NCI-H2196 (cell line): ENCODE data around the gene HIVEP2.

ENCODE experiments used
- DNase-seq: peaks from one replicate; lab custom pipeline; 2025; ENCODE audit not compliant: unreplicated experiment; lab: John Stamatoyannopoulos, UW

Gene HIVEP2

GRCh38 chr6:142946181-142946923 lies 1.4 kb upstream of the HIVEP2 start:
- DNase-seq = peak; percentile 97

DNA sequence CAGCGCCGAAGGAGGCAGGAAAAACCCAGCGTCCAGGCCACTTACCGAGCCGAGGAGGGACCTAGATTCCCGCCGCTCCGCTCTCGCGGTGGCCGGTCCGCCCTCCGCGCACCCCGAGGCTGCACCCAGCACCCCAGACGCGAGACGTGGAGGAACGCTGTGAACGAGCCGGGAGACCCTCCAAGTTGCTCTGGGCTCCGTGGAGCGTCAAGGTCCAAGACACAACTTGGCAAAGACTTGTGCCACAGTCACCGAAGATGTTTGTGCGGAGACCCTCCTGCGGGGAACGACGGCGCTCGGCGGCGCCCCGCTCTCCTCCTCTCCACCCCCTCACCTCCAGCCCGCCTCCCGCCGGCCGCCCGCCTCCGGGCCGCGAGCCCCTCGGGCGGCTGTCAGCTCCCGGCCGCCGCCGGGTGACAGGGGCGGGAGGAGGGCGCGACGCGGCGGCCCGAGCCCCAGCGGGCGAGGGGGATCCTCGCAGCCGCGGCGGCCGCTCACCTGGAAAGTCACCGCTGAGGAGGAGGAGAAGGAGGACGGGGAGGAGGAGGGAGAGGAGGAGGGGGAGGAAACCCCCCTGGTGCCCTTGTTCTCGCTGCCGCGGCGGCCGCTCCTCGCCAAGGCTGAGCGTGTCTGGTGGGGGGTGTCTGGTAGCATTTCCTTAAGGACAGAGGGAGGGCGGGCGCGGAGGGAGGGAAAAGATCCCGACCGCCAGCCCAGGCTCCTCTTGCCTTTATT lies 637 bp upstream of the HIVEP2 start:
- peak; percentile 72 for DNase-seq

GRCh38 chr6:142944124-142945048 lies 590 bp downstream of the HIVEP2 start:
- DNase-seq = peak; percentile 68

GRCh38 chr6:142943711-142944123 lies 1.3 kb downstream of the HIVEP2 start:
- no peak for DNase-seq

GRCh38 chr6:142942805-142943227 lies 2.2 kb downstream of the HIVEP2 start:
- peak; percentile 25 for DNase-seq

GRCh38 chr6:142942238-142942637 lies 2.7 kb downstream of the HIVEP2 start:
- DNase-seq = no peak

- no peak for DNase-seq
Observed at GRCh38 chr6:142941018-142941417, 4.0 kb downstream of the HIVEP2 start.

GRCh38 chr6:142940487-142940886 lies 4.5 kb downstream of the HIVEP2 start:
- DNase-seq = no peak

GRCh38 chr6:142938510-142938909 lies 6.5 kb downstream of the HIVEP2 start:
- DNase-seq = no peak

DNA sequence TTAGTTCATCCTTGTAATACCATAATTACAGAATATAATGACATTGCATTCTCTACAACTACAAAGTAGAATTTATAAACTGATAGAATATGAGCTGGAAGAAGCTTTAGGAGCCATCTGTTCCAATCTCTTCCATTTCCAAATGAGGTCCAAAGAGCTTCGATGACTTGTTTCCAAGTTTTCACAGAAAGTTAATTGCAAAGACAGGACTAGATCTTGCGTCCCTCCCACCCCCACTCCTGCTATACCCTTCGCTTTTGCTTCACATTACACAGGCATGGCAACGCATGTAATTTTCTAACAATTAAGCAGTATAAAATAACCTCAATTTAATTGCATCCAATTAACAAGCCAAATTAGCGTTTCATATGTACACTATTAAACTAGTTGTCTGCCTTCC lies 7.0 kb downstream of the HIVEP2 start:
- DNase-seq = no peak

- DNase-seq = no peak
Observed at GRCh38 chr6:142935553-142936517, 9.1 kb downstream of the HIVEP2 start.

DNA sequence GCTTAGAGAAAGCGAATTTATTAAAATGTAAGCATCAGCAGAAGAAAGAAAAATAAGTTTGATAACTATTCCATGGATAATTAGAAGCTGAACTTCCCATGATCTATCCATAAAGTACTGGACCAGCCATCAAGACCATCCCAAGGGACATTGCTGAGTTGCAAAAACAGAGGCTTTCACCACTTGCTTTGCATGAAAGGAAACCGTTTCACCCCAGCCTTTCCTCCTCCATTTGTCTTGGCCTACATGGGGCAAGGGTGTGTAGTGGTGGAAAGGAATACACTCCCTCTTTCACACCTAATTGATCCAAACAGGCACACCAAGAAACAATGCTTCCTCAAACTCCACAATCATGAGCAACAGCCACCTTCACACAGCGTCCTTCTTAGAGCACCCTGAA lies 10.4 kb downstream of the HIVEP2 start:
- DNase-seq = no peak

- no peak for DNase-seq
Observed at GRCh38 chr6:142934106-142934505, 10.9 kb downstream of the HIVEP2 start.

GRCh38 chr6:142933701-142934100 lies 11.3 kb downstream of the HIVEP2 start:
- DNase-seq = no peak

GRCh38 chr6:142932889-142933288 lies 12.1 kb downstream of the HIVEP2 start:
- DNase-seq = no peak

- DNase-seq = no peak
Observed at GRCh38 chr6:142929751-142930358, 15.1 kb downstream of the HIVEP2 start.

- DNase-seq = no peak
Observed at GRCh38 chr6:142927904-142928303, 17.1 kb downstream of the HIVEP2 start.

GRCh38 chr6:142927271-142927580 lies 17.8 kb downstream of the HIVEP2 start:
- DNase-seq = no peak

GRCh38 chr6:142926494-142927270 lies 18.3 kb downstream of the HIVEP2 start:
- DNase-seq = peak; percentile 51
